Lower leg skin (tissue), 4 donors: Measurements from ENCODE around the gene SLC7A7. TPM values are rescaled to one million over a fixed set of nuclear protein-coding genes. Genes with fewer than 3 reads are reported as not detected.
A peak's percentile ranks its signal among the peaks of the same experiment; 100 is the strongest.

Source experiments
- DNase-seq, 2 donors: peaks; one replicate each; pipeline ENCODE4 v3.0.0-alpha.2; 2019; ENCODE audit warnings: low spot score in 2 of 2
- H3K4me3 ChIP-seq: fragments of 200-600 bp; sonication (generic); 2 replicates; pipeline ENCODE4 v1.5.1; 2017; ENCODE audit warnings: mild to moderate bottlenecking, low read depth; ENCODE audit not compliant: poor library complexity, severe bottlenecking
- POLR2A ChIP-seq, 2 donors: fragments of 450-650 bp; IDR thresholded peaks; one replicate each; pipeline ENCODE4 v1.6.1; 2016 to 2017; ENCODE audit warnings: antibody characterized with exemption in 2 of 2, mild to moderate bottlenecking in 1 of 2, moderate library complexity in 1 of 2
- WGBS, 2 donors: methylation state at CpG; one replicate each; pipeline ENCODE4 v1.1.5; 2018; 5-methylcytosine and 5-hydroxymethylcytosine counted together
- intact Hi-C: fragments of 100-400 bp; cut with DNase I; formaldehyde crosslinking; loops from one replicate; pipeline ENCODE4 v1.15.0; 2023; ENCODE audit warnings: low total_unique reads
- total RNA-seq, 4 donors: library from RNA; depleted of rRNA; stranded (reverse); fragments of >200 nt; gene quantifications; one replicate each; pipeline ENCODE4 v1.1.0, GENCODE V29; 2016
- TF ChIP-seq, protein P1 (sequence below), 3 donors: fragments of 450-650 bp; IDR thresholded peaks; one replicate each; pipeline ENCODE4 v1.5.1; 2016; ENCODE audit warnings: antibody characterized with exemption in 3 of 3, mild to moderate bottlenecking in 3 of 3, moderate library complexity in 2 of 3

SLC7A7 gene
- total RNA-seq, 4 donors from 2014 or later: 1.1 to 12.8 (median 6.5) TPM

DNA sequence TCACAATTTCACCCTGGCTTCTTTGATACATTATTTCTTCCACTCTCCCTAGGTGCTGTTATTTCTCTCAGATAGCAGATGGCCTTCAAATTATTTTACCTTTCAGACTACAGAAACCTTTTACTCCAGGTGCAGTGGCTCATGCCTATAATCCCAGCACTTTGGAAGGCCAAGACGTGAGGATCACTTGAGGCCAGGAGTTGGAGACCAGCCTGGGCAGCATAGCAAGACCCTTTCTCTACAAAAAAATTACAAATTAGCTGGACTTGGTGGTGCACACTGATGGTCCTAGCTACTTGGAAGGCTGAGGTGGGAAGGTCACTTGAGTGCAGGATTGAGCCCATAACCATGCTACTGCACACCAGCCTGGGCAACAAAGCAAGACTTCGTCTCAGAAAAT is 23.1 kb downstream of the SLC7A7 start:
- intact Hi-C loops: no loop called here
- TF ChIP-seq, protein P1, sequence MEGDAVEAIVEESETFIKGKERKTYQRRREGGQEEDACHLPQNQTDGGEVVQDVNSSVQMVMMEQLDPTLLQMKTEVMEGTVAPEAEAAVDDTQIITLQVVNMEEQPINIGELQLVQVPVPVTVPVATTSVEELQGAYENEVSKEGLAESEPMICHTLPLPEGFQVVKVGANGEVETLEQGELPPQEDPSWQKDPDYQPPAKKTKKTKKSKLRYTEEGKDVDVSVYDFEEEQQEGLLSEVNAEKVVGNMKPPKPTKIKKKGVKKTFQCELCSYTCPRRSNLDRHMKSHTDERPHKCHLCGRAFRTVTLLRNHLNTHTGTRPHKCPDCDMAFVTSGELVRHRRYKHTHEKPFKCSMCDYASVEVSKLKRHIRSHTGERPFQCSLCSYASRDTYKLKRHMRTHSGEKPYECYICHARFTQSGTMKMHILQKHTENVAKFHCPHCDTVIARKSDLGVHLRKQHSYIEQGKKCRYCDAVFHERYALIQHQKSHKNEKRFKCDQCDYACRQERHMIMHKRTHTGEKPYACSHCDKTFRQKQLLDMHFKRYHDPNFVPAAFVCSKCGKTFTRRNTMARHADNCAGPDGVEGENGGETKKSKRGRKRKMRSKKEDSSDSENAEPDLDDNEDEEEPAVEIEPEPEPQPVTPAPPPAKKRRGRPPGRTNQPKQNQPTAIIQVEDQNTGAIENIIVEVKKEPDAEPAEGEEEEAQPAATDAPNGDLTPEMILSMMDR (IDR thresholded peaks at IDR 0.05): no peak
- no peak for TF ChIP-seq POLR2A (IDR thresholded peaks at IDR 0.05)
- no peak for DNase-seq
- WGBS, 2 donors: 88 to 90% methylated on average over 2 of the region's 2 CpGs
- no peak overlapping the region for H3K4me3 ChIP-seq

DNA sequence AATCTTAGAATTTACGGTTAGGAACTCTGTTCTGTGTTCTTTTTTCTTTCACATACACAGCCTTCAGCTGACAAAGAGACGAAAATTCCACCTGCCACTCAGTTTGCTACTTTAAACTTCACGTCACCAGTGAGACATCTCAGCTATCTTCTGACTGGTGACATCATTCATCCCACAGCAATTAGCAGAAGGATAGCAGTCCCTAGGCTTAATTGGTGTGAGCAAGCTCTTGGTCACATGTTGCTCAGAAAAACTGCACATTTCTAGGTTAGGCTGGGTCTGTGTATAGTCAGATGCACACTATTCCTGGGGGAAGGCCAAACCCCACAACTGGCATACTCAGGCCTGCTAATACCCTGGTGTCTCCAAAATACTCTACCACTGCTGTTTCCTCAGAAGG is 23.9 kb downstream of the SLC7A7 start:
- WGBS, 2 donors: 53 to 62% methylated on average over 3 of the region's 3 CpGs
- no peak overlapping the region for H3K4me3 ChIP-seq
- intact Hi-C loops: no loop called here
- TF ChIP-seq, protein P1 (IDR thresholded peaks at IDR 0.05): no peak
- TF ChIP-seq POLR2A (IDR thresholded peaks at IDR 0.05): no peak
- DNase-seq: no peak

DNA sequence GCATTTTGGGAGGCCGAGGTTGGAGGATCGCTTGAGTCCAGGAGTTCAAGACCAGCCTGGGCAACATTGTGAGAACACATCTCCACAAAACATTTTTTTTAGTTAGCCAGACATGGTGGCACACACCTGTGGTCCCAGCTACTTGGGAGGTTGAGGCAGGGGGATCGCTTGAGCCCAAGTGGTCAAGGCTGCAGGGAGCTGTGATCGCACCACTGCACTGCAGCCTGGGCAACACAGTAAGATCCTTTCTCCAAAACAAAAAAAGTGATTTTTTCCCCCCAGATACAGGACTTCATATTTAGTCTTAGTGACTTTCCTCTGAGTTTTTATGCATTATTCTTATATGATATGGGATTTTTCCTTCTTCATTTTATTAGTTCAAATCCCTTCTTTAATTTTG is 28.6 kb downstream of the SLC7A7 start:
- no peak for DNase-seq
- no peak for TF ChIP-seq POLR2A (IDR thresholded peaks at IDR 0.05)
- TF ChIP-seq, protein P1 (IDR thresholded peaks at IDR 0.05): no peak
- H3K4me3 ChIP-seq: no peak overlapping the region
- WGBS, 2 donors: 95 to 96% methylated on average over 4 of the region's 4 CpGs
- intact Hi-C loops: no loop called here

DNA sequence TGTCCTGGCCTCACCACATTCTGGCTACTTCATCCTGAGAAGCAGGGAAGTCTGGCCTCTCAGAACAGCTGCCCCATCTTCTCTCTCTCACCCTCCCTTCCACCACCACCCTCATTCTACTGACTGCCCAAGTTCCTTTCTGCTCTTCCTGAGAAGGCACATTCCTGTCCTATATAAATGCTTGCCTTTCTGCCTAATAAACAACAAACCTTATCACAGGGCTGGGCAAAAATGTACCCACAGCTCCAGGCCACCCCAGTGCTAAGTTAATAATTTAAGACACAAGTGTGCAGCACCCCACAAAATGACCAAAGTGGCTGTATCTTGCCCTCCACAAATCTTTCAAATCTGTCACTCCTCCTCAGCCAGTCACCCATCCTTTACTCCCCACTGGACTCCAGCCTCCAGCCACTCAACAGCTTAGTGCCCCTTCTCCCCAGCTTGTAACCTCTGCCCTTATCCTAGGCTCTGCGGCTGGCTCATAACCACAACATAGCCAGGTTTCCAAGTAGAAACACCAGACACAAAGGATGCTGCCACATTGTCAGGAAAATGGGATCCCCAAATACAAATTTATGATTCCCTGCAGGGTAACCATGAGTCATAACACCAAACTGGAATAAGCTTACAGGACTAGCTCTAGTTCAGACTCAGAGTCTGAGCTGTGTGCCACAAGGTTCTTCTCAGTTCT is 33.8 kb downstream of the SLC7A7 start:
- 0% methylated on average over 1 of the region's 1 CpG for WGBS, 2 donors
- intact Hi-C loops: no loop called here
- peak in 1 of 2 donors; percentile 6 for DNase-seq
- no peak overlapping the region for H3K4me3 ChIP-seq
- TF ChIP-seq, protein P1 (IDR thresholded peaks at IDR 0.05): no peak
- no peak for TF ChIP-seq POLR2A (IDR thresholded peaks at IDR 0.05)

DNA sequence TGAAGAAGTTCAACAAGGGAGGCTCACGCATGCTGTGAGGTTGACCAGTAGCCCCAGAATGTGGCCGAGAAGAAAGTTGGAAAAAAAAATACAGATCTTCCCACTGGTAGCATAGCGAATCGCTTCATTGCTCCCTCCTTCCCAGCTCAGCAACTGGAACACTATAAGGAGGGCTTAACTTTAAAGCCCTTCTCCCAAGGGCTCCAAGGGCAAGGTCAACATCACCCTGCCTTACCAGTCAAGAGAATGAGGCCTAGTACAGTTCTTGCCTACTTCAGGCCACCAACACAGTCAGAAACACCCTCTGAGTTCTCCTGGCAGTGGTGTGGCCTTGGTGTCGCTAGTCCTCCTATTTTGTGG is 34.3 kb downstream of the SLC7A7 start:
- peak in 1 of 2 donors; percentile 14 for DNase-seq
- H3K4me3 ChIP-seq: no peak overlapping the region
- TF ChIP-seq, protein P1 (IDR thresholded peaks at IDR 0.05): no peak
- no peak for TF ChIP-seq POLR2A (IDR thresholded peaks at IDR 0.05)
- intact Hi-C loops: no loop called here
- 86 to 92% methylated on average over 5 of the region's 5 CpGs for WGBS, 2 donors
